GM23338 (cell line): Measurements from ENCODE around the gene LAMA4. TPM values are rescaled to one million over a fixed set of nuclear protein-coding genes. Genes with fewer than 3 reads are reported as not detected.

Experiments used
- ATAC-seq: fragments of 200-7000 bp; cut with Tn5 transposase; 3 replicates; pipeline ENCODE4 v1.9.1; 2020
- DNase-seq: peaks from one replicate; pipeline ENCODE4 v3.0.0-alpha.2; 2015; ENCODE audit warnings: low spot score
- H2AFZ ChIP-seq: fragments of 200-600 bp; sonication (generic); 2 replicates; pipeline ENCODE4 v1.8.0; 2016; ENCODE audit warnings: antibody characterized with exemption, mild to moderate bottlenecking, moderate library complexity
- H3F3A ChIP-seq: fragments of 200-600 bp; sonication (generic); replicated peaks from 2 replicates; pipeline ENCODE4 v1.8.0; 2017; ENCODE audit warnings: antibody characterized with exemption, mixed run types, low read depth
- H3K27ac ChIP-seq: fragments of 200-600 bp; sonication (generic); 2 replicates; pipeline ENCODE4 v1.6.1; 2016; ENCODE audit warnings: low read depth
- H3K27me3 ChIP-seq: fragments of 200-600 bp; sonication (generic); 2 replicates; pipeline ENCODE4 v1.8.0; 2016; ENCODE audit warnings: mild to moderate bottlenecking, mixed run types, moderate library complexity; ENCODE audit not compliant: insufficient read depth
- H3K36me3 ChIP-seq: fragments of 200-600 bp; sonication (generic); 2 replicates; pipeline ENCODE4 v1.8.0; 2016; ENCODE audit warnings: mild to moderate bottlenecking; ENCODE audit not compliant: insufficient read depth
- H3K4me1 ChIP-seq: fragments of 200-600 bp; sonication (generic); 2 replicates; pipeline ENCODE4 v1.8.0; 2016; ENCODE audit warnings: mild to moderate bottlenecking, moderate library complexity; ENCODE audit not compliant: insufficient read depth
- H3K4me2 ChIP-seq: fragments of 200-600 bp; sonication (generic); 2 replicates; pipeline ENCODE4 v1.7.1; 2017; ENCODE audit warnings: mixed run types
- H3K4me3 ChIP-seq: fragments of 200-600 bp; sonication (generic); 2 replicates; pipeline ENCODE4 v1.6.1; 2016; ENCODE audit warnings: mixed run types
- H3K79me2 ChIP-seq: fragments of 200-600 bp; sonication (generic); replicated peaks from 2 replicates; pipeline ENCODE4 v1.8.0; 2017; ENCODE audit warnings: mild to moderate bottlenecking; ENCODE audit not compliant: insufficient read depth
- H3K9me2 ChIP-seq: fragments of 200-600 bp; sonication (generic); 2 replicates; pipeline ENCODE4 v1.8.0; 2017; ENCODE audit not compliant: insufficient read depth
- H4K20me1 ChIP-seq: fragments of 200-600 bp; sonication (generic); replicated peaks from 2 replicates; pipeline ENCODE4 v1.8.0; 2017; ENCODE audit warnings: mild to moderate bottlenecking; ENCODE audit not compliant: insufficient read depth
- H3K27ac Mint-ChIP-seq: 2 replicates; pipeline ENCODE4 v1.8.0; 2020; ENCODE audit warnings: inconsistent platforms, mild to moderate bottlenecking, moderate library complexity, mixed read lengths
- H3K27me3 Mint-ChIP-seq: 3 replicates; pipeline ENCODE4 v1.8.0; 2022; ENCODE audit warnings: low read depth, mild to moderate bottlenecking, moderate library complexity, mixed read lengths, inconsistent platforms; ENCODE audit not compliant: insufficient read depth, poor library complexity
- H3K36me3 Mint-ChIP-seq: 3 replicates; pipeline ENCODE4 v1.8.0; 2021; ENCODE audit warnings: low read depth, mild to moderate bottlenecking, inconsistent platforms, moderate library complexity, mixed read lengths
- H3K4me1 Mint-ChIP-seq: 3 replicates; pipeline ENCODE4 v1.8.0; 2020; ENCODE audit warnings: mild to moderate bottlenecking, inconsistent platforms, mixed read lengths
- H3K4me3 Mint-ChIP-seq: 3 replicates; pipeline ENCODE4 v1.8.0; 2021; ENCODE audit warnings: moderate library complexity, mild to moderate bottlenecking, inconsistent platforms, mixed read lengths
- H3K9me3 Mint-ChIP-seq: 3 replicates; pipeline ENCODE4 v1.8.0; 2020; ENCODE audit warnings: moderate library complexity, mild to moderate bottlenecking, inconsistent platforms, mixed read lengths
- CTCF ChIP-seq, 2 experiments: fragments of 200-600 bp in 1 of 2; sonication (generic) in 1 of 2; conservative IDR thresholded peaks; 2 replicates each; pipeline versions ENCODE4 v1.5.1 to v1.6.1; 2016 to 2017; ENCODE audit warnings: antibody characterized with exemption in 2 of 2, low read depth in 2 of 2, mild to moderate bottlenecking in 2 of 2, moderate library complexity in 1 of 2
- ETS1 ChIP-seq: IDR thresholded peaks from 2 replicates; pipeline ENCODE4 v1.6.1; 2016; ENCODE audit warnings: antibody characterized with exemption
- EZH2 ChIP-seq: fragments of 200-600 bp; sonication (generic); IDR thresholded peaks from one replicate; pipeline ENCODE4 v1.8.0; 2017; ENCODE audit warnings: antibody characterized with exemption, mild to moderate bottlenecking, low read depth; ENCODE audit not compliant: unreplicated experiment
- EZH2phosphoT487 ChIP-seq: fragments of 200-600 bp; sonication (generic); IDR thresholded peaks from one replicate; pipeline ENCODE4 v1.8.1; 2018; ENCODE audit warnings: antibody characterized with exemption; ENCODE audit not compliant: unreplicated experiment
- JUNB ChIP-seq: IDR thresholded peaks from one replicate; pipeline ENCODE4 v1.6.1; 2016; ENCODE audit warnings: antibody characterized with exemption; ENCODE audit not compliant: unreplicated experiment
- NANOG ChIP-seq: IDR thresholded peaks from 2 replicates; pipeline ENCODE4 v1.6.1; 2016; ENCODE audit warnings: antibody characterized with exemption, borderline replicate concordance
- REST ChIP-seq: IDR thresholded peaks from one replicate; pipeline ENCODE4 v1.6.1; 2018; ENCODE audit warnings: antibody characterized with exemption; ENCODE audit not compliant: unreplicated experiment
- ZNF114 ChIP-seq: fragments of 250-450 bp; sonication (Bioruptor Pico); IDR thresholded peaks from 2 replicates; pipeline ENCODE4 v1.5.0; 2020; ENCODE audit warnings: mild to moderate bottlenecking, moderate library complexity
- polyA plus RNA-seq: library from polyadenylated mRNA; unstranded; fragments of >200 nt; fragmentation: Nextera tagmentation; extraction: Ambion mirVana; gene quantifications from 2 replicates; pipeline ENCODE4 v1.2.1, GENCODE V29; 2016
- total RNA-seq: library from RNA; depleted of rRNA; stranded (reverse); fragments of >200 nt; shearing (Covaris generic); gene quantifications from 2 replicates; pipeline ENCODE4 v1.2.3, GENCODE V29; 2014

LAMA4 gene
- total and polyA plus RNA-seq, 2 experiments from 2014 or later: 1.7 to 2.8 TPM

GRCh38 chr6:112228480-112229332, 25.7 kb downstream of the LAMA4 start:
- H4K20me1 ChIP-seq: no peaks in the 10 kb centered on the region
- H2AFZ ChIP-seq: peak overlapping the region; percentile 80
- H3K4me2 ChIP-seq: no peak overlapping the region
- TF ChIP-seq REST (no peak), JUNB (no peak), EZH2 (no peak), ZNF114 (CRISPR knock-in tag) (no peak), NANOG (no peak), ETS1 (no peak)
- H3K27me3 ChIP-seq: no peaks in the 10 kb centered on the region
- no peaks in the 10 kb centered on the region for H3K4me1 ChIP-seq
- no peak for DNase-seq
- no peaks in the 10 kb centered on the region for H3F3A ChIP-seq
- Mint-ChIP-seq H3K36me3 (no peaks in the 10 kb centered on the region; the same call in 2 of the 3 replicates), H3K9me3 (no peaks in the 10 kb centered on the region), H3K27ac (no peak overlapping the region), H3K27me3 (peaks cover 2% of the 10 kb centered on the region), H3K4me3 (no peak overlapping the region; the same call in 2 of the 3 replicates), H3K4me1 (peaks cover 10% of the 10 kb centered on the region)
- ATAC-seq: no peak
- no peaks in the 10 kb centered on the region for H3K36me3 ChIP-seq
- no peak overlapping the region for H3K4me3 ChIP-seq
- H3K27ac ChIP-seq: no peak overlapping the region
- H3K9me2 ChIP-seq: peaks cover 4% of the 10 kb centered on the region; the same call in 1 of the 2 replicates
- no peaks in the 10 kb centered on the region for H3K79me2 ChIP-seq

- no peak overlapping the region for H3K27ac Mint-ChIP-seq
- no peaks in the 10 kb centered on the region for H3F3A ChIP-seq
- H3K9me3 Mint-ChIP-seq: no peaks in the 10 kb centered on the region
- H3K79me2 ChIP-seq: no peaks in the 10 kb centered on the region
- DNase-seq: no peak
- no peak overlapping the region for H3K4me3 ChIP-seq
- H3K4me2 ChIP-seq: no peak overlapping the region
- no peaks in the 10 kb centered on the region for H3K27me3 ChIP-seq
- H2AFZ ChIP-seq: peak overlapping the region; percentile 80; the same call in 1 of the 2 replicates
- peaks cover 2% of the 10 kb centered on the region for H3K27me3 Mint-ChIP-seq
- H3K4me1 ChIP-seq: no peaks in the 10 kb centered on the region
- no peaks in the 10 kb centered on the region; the same call in 2 of the 3 replicates for H3K36me3 Mint-ChIP-seq
- no peak overlapping the region for H3K4me3 Mint-ChIP-seq
- no peak overlapping the region for H3K27ac ChIP-seq
- H4K20me1 ChIP-seq: no peaks in the 10 kb centered on the region
- H3K4me1 Mint-ChIP-seq: peaks cover 10% of the 10 kb centered on the region
- no peak for ATAC-seq
- peaks cover 4% of the 10 kb centered on the region; the same call in 1 of the 2 replicates for H3K9me2 ChIP-seq
- no peaks in the 10 kb centered on the region for H3K36me3 ChIP-seq
- TF ChIP-seq REST (no peak), CTCF (conservative IDR thresholded peaks at IDR 0.05; ENCODE audit: low read depth in 2 of 2) (no peak), EZH2phosphoT487 (no peak)
Measured at GRCh38 chr6:112227992-112228391, 26.4 kb downstream of the LAMA4 start.
